Measurements from ENCODE around the gene ANAPC2. TPM values are rescaled to one million over a fixed set of nuclear protein-coding genes. Genes with fewer than 3 reads are reported as not detected.

The ANAPC2 gene
- total RNA-seq, 1 donor from 2014 or later: 18.9 TPM

GRCh38 chr9:137211532-137211931, 23.2 kb upstream of the ANAPC2 start:
- no peak overlapping the region for H2AFZ ChIP-seq (replicated peaks)
- no peaks in the 10 kb centered on the region for H3K9me3 ChIP-seq (ENCODE audit: low read depth)
- H3K27ac Mint-ChIP-seq: no peak overlapping the region
- no peaks in the 10 kb centered on the region for H3K36me3 ChIP-seq
- no peaks in the 10 kb centered on the region for H3K9me3 Mint-ChIP-seq
- H3K27ac ChIP-seq: no peak overlapping the region
- no peaks in the 10 kb centered on the region for H3F3A ChIP-seq (ENCODE audit: low read depth)
- no peak for TF ChIP-seq EZH2 (IDR thresholded peaks at IDR 0.05)
- TF ChIP-seq, protein P1, sequence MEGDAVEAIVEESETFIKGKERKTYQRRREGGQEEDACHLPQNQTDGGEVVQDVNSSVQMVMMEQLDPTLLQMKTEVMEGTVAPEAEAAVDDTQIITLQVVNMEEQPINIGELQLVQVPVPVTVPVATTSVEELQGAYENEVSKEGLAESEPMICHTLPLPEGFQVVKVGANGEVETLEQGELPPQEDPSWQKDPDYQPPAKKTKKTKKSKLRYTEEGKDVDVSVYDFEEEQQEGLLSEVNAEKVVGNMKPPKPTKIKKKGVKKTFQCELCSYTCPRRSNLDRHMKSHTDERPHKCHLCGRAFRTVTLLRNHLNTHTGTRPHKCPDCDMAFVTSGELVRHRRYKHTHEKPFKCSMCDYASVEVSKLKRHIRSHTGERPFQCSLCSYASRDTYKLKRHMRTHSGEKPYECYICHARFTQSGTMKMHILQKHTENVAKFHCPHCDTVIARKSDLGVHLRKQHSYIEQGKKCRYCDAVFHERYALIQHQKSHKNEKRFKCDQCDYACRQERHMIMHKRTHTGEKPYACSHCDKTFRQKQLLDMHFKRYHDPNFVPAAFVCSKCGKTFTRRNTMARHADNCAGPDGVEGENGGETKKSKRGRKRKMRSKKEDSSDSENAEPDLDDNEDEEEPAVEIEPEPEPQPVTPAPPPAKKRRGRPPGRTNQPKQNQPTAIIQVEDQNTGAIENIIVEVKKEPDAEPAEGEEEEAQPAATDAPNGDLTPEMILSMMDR (IDR thresholded peaks at IDR 0.05): no peak
- no peak for TF ChIP-seq EZH2phosphoT487 (IDR thresholded peaks at IDR 0.05)
- no peak overlapping the region for H3K4me3 Mint-ChIP-seq
- H3K27me3 Mint-ChIP-seq (ENCODE audit: insufficient read depth, low read depth): peaks cover 5% of the 10 kb centered on the region
- H3K36me3 Mint-ChIP-seq: peaks cover 12% of the 10 kb centered on the region
- H4K20me1 ChIP-seq (ENCODE audit: low read depth): no peaks in the 10 kb centered on the region
- no peak overlapping the region for H3K4me3 ChIP-seq
- H3K27me3 ChIP-seq: no peaks in the 10 kb centered on the region
- H3K79me2 ChIP-seq (ENCODE audit: low read depth): peaks cover 9% of the 10 kb centered on the region
- H3K9ac ChIP-seq: no peak overlapping the region
- no peak for DNase-seq (ENCODE audit: low spot score)
- no peak overlapping the region for H3K4me2 ChIP-seq
- H3K4me1 ChIP-seq: peaks cover 3% of the 10 kb centered on the region
- peaks cover 6% of the 10 kb centered on the region for H3K4me1 Mint-ChIP-seq

GRCh38 chr9:137206602-137207001, 18.2 kb upstream of the ANAPC2 start:
- Mint-ChIP-seq H3K27ac (no peak overlapping the region), H3K36me3 (peaks cover 12% of the 10 kb centered on the region), H3K27me3 (ENCODE audit: insufficient read depth, low read depth) (peaks cover 17% of the 10 kb centered on the region), H3K9me3 (no peaks in the 10 kb centered on the region), H3K4me1 (peaks cover 29% of the 10 kb centered on the region), H3K4me3 (peak overlapping the region; percentile 97)
- peak overlapping the region; percentile 100 for H3K4me3 ChIP-seq
- H4K20me1 ChIP-seq (ENCODE audit: low read depth): peaks cover 20% of the 10 kb centered on the region
- no peaks in the 10 kb centered on the region for H3K9me3 ChIP-seq (ENCODE audit: low read depth)
- peak overlapping the region; percentile 97 for H3K4me2 ChIP-seq
- H3K79me2 ChIP-seq (ENCODE audit: low read depth): peaks cover 53% of the 10 kb centered on the region
- H3K27ac ChIP-seq: no peak overlapping the region
- no peak overlapping the region for H2AFZ ChIP-seq (replicated peaks)
- peak overlapping the region; percentile 97 for H3K9ac ChIP-seq
- DNase-seq (ENCODE audit: low spot score): no peak
- peaks cover 18% of the 10 kb centered on the region for H3K4me1 ChIP-seq
- TF ChIP-seq, protein P1 (IDR thresholded peaks at IDR 0.05): no peak
- TF ChIP-seq EZH2 (IDR thresholded peaks at IDR 0.05) (no peak), EZH2phosphoT487 (IDR thresholded peaks at IDR 0.05) (no peak)
- no peaks in the 10 kb centered on the region for H3K36me3 ChIP-seq
- H3F3A ChIP-seq (ENCODE audit: low read depth): peaks cover 27% of the 10 kb centered on the region
- no peaks in the 10 kb centered on the region for H3K27me3 ChIP-seq

DNA sequence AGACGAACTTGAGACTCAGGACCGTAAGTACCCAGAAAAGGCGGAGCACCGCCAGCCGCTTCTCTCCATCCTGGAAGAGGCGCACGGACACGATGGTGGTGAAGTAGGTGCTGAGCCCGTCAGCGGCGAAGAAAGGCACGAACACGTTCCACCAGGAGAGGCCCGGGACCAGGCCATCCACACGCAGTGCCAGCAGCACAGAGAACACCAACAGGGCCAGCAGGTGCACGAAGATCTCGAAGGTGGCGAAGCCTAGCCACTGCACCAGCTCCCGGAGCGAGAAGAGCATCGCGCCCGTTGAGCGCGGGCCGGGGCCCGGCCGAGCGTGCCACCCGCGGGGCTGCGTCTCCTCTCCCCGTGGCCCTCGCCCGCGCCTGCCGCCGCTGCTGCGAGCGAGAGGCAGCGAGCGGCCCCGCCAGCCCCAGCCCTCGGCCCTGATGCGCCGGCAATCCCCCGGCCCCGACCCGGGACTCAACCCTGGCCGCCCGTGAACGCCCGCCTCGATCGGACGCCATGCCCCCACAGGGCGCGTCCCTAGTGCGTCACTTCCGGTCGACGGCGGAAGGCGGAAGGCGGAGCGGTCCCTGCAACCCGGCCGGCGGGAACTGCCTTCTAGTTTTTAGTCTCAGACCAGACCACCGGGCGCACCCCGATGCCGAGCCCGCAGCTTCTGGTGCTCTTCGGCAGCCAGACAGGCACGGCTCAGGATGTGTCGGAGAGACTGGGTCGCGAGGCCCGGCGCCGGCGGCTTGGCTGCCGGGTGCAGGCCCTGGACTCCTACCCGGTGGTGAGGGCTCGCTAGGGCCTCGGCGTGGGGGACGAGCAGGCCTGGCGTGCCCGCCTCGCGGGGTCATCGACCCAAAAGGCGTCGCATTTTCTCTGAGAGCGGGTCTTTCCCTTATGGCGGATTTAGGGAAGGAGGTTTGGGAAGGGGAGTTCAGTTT, 17.0 kb upstream of the ANAPC2 start, which contains the start of the genes NDOR1 and TMEM203:
Gene NDOR1, plus strand, starts transcription at position 575 of the 944 bp plus-strand sequence. Its CDS starts 78 bp downstream, at position 653.
Gene TMEM203, minus strand, starts transcription at position 523 of the 944 bp plus-strand sequence. Its CDS starts 234 bp downstream, at position 289.
- H2AFZ ChIP-seq (replicated peaks): peak within 1 kb of the TSS; percentile 77
- Mint-ChIP-seq H3K9me3 (no peaks in the 10 kb centered on the region), H3K4me3 (peak within 1 kb of the TSS; percentile 97), H3K36me3 (peaks cover 11% of the 10 kb centered on the region), H3K27ac (no peak within 1 kb of the TSS), H3K4me1 (peaks cover 31% of the 10 kb centered on the region), H3K27me3 (ENCODE audit: insufficient read depth, low read depth) (peaks cover 17% of the 10 kb centered on the region)
- H3K4me1 ChIP-seq: peaks cover 20% of the 10 kb centered on the region
- H3K4me3 ChIP-seq: peak within 1 kb of the TSS; percentile 100
- peaks cover 53% of the 10 kb centered on the region for H3K79me2 ChIP-seq (ENCODE audit: low read depth)
- no peaks in the 10 kb centered on the region for H3K27me3 ChIP-seq
- H3K36me3 ChIP-seq: no peaks in the 10 kb centered on the region
- peak within 1 kb of the TSS; percentile 97 for H3K4me2 ChIP-seq
- peaks cover 34% of the 10 kb centered on the region for H3F3A ChIP-seq (ENCODE audit: low read depth)
- DNase-seq (ENCODE audit: low spot score): peak; percentile 97
- H3K9ac ChIP-seq: peak within 1 kb of the TSS; percentile 97
- TF ChIP-seq, protein P1 (IDR thresholded peaks at IDR 0.05): no peak
- TF ChIP-seq EZH2phosphoT487 (IDR thresholded peaks at IDR 0.05): no peak
- no peaks in the 10 kb centered on the region for H3K9me3 ChIP-seq (ENCODE audit: low read depth)
- peak within 1 kb of the TSS; percentile 24 for H3K27ac ChIP-seq
- peaks cover 25% of the 10 kb centered on the region for H4K20me1 ChIP-seq (ENCODE audit: low read depth)
